MCF 10A (cell line): Measurements from ENCODE around the gene RAB43. TPM values are rescaled to one million over a fixed set of nuclear protein-coding genes. Genes with fewer than 3 reads are reported as not detected.

Experiments used
- BruUV-seq: library from RNA; stranded (reverse); fragments of 400-500 nt; replicated peaks from 2 replicates; lab custom pipeline; 2021; lab: Mats Ljungman, UMichigan
- CTCF ChIA-PET: fragments of 300-600 bp; sonication (Branson Sonifier 250); formaldehyde crosslinking; extraction: SDS; loops from one replicate; lab custom pipeline; 2021; ENCODE audit warnings: antibody characterized with exemption, inconsistent platforms; lab: Yijun Ruan, JAX
- POLR2A ChIA-PET: fragments of 300-600, 350-650 bp; sonication (Branson Sonifier 250); formaldehyde crosslinking; extraction: SDS; loops from one replicate; lab custom pipeline; 2020; ENCODE audit warnings: antibody characterized with exemption, inconsistent platforms; lab: Yijun Ruan, JAX
- DNase-seq: peaks from one replicate; pipeline ENCODE4 v3.0.0-alpha.2; 2018; ENCODE audit not compliant: unreplicated experiment
- H3K27ac Mint-ChIP-seq: one replicate; pipeline ENCODE4 v1.8.0; 2022; ENCODE audit warnings: mild to moderate bottlenecking, low read depth, mixed read lengths; ENCODE audit not compliant: unreplicated experiment
- H3K27me3 Mint-ChIP-seq: one replicate; pipeline ENCODE4 v1.8.0; 2022; ENCODE audit warnings: mixed read lengths; ENCODE audit not compliant: insufficient read depth, unreplicated experiment
- H3K36me3 Mint-ChIP-seq: one replicate; pipeline ENCODE4 v1.8.0; 2022; ENCODE audit warnings: mild to moderate bottlenecking, moderate library complexity, mixed read lengths; ENCODE audit not compliant: insufficient read depth, unreplicated experiment
- H3K4me1 Mint-ChIP-seq: one replicate; pipeline ENCODE4 v1.8.0; 2022; ENCODE audit warnings: mixed read lengths; ENCODE audit not compliant: insufficient read depth, unreplicated experiment
- H3K4me3 Mint-ChIP-seq: one replicate; pipeline ENCODE4 v1.8.0; 2022; ENCODE audit warnings: mild to moderate bottlenecking, moderate library complexity, mixed read lengths; ENCODE audit not compliant: unreplicated experiment
- H3K9me3 Mint-ChIP-seq: one replicate; pipeline ENCODE4 v1.8.0; 2022; ENCODE audit warnings: mixed read lengths; ENCODE audit not compliant: unreplicated experiment
- CTCF ChIP-seq: fragments of 200-600 bp; IDR thresholded peaks from one replicate; pipeline ENCODE4 v1.8.0; 2022; ENCODE audit warnings: antibody characterized with exemption, mild to moderate bottlenecking; ENCODE audit not compliant: unreplicated experiment
- intact Hi-C: fragments of 100-400 bp; cut with micrococcal nuclease; formaldehyde crosslinking; loops from 2 replicates; pipeline ENCODE4 v1.14.1; 2022
- total RNA-seq: library from RNA; stranded (reverse); gene quantifications from 2 replicates; pipeline ENCODE4 v1.2.3, GENCODE V29; 2022

RAB43 gene
- total RNA-seq, 1 experiment from 2014 or later, result 18.9 TPM

- BruUV-seq, result no TSS peak
- intact Hi-C loops, result no loop called here
- no peak for TF ChIP-seq CTCF
- Mint-ChIP-seq H3K9me3 (no peaks in the 10 kb centered on the region), H3K4me1 (no peaks in the 10 kb centered on the region), H3K27ac (no peak overlapping the region), H3K4me3 (no peak overlapping the region), H3K27me3 (peaks cover 11% of the 10 kb centered on the region), H3K36me3 (peaks cover 8% of the 10 kb centered on the region)
- no peak for DNase-seq
- ChIA-PET CTCF (interaction anchor here (0.6 to 3.9 kb wide), 4 partner anchors 10 to 22 kb away, joined by 4 to 22 read pairs (median 5); no protein-coding TSS in a partner anchor), POLR2A (no interaction called here)
Measured at GRCh38 chr3:129038121-129038855, 83.3 kb downstream of the RAB43 start.

Other genes starting within 250 kb of the RAB43 start
- gene ACAD9, start 242.2 kb downstream of the RAB43 start, total RNA-seq, result 43.1 and 44.7 TPM in 2 replicates
- gene CFAP92, start 127.7 kb downstream of the RAB43 start, total RNA-seq, result 0.10 and 0.16 TPM in 2 replicates
- not detected in 2 replicates for gene EFCC1, start 120.5 kb downstream of the RAB43 start, total RNA-seq
- gene GP9, start 61.0 kb downstream of the RAB43 start, total RNA-seq, result not detected in 2 replicates
- gene ISY1, start 39.3 kb upstream of the RAB43 start, total RNA-seq, result 52.5 and 57.8 TPM in 2 replicates
- gene CNBP, start 62.1 kb upstream of the RAB43 start, total RNA-seq, result 519 and 557 TPM in 2 replicates
- gene COPG1, start 127.8 kb upstream of the RAB43 start, total RNA-seq, result 225 and 298 TPM in 2 replicates
- 29.4 and 42.8 TPM in 2 replicates for gene HMCES, start 157.1 kb upstream of the RAB43 start, total RNA-seq